Measurements from ENCODE around the gene RIC3.

RIC3 gene

GRCh38 chr11:8168485-8169257 lies at the start of gene RIC3:
Gene RIC3, minus strand, starts transcription at chr11:8169025. Its CDS starts 36 bp downstream, at chr11:8168989.
- H3K4me1 ChIP-seq (ENCODE audit: control insufficient read depth, insufficient read depth, low read length) = no peaks in the 10 kb centered on the region
- peak within 1 kb of the TSS; percentile 56 for H3K4me3 ChIP-seq (ENCODE audit: low read length)
- no peak for DNase-seq (ENCODE audit: low read depth)
- no peaks in the 10 kb centered on the region for H3K36me3 ChIP-seq (ENCODE audit: control insufficient read depth, insufficient read depth, low read length, severe bottlenecking)
- H3K9ac ChIP-seq (ENCODE audit: low read length) = no peak within 1 kb of the TSS
- H3K27me3 ChIP-seq (replicated peaks; ENCODE audit: control insufficient read depth, insufficient read depth, low read length) = peaks cover 44% of the 10 kb centered on the region
- no peaks in the 10 kb centered on the region for H3K9me3 ChIP-seq (ENCODE audit: control insufficient read depth, low read length)

- H3K4me3 ChIP-seq (ENCODE audit: low read length) = no peak overlapping the region
Observed at GRCh38 chr11:8218409-8218808, 49.6 kb upstream of the RIC3 start.

GRCh38 chr11:8217926-8218325 lies 49.1 kb upstream of the RIC3 start:
- DNase-seq (ENCODE audit: low read depth) = no peak
- no peak overlapping the region for H3K4me3 ChIP-seq (ENCODE audit: low read length)
- H3K9me3 ChIP-seq (ENCODE audit: control insufficient read depth, low read length) = no peaks in the 10 kb centered on the region
- H3K27me3 ChIP-seq (replicated peaks; ENCODE audit: control insufficient read depth, insufficient read depth, low read length) = peaks cover 34% of the 10 kb centered on the region
- no peak overlapping the region for H3K9ac ChIP-seq (ENCODE audit: low read length)
- no peaks in the 10 kb centered on the region for H3K36me3 ChIP-seq (ENCODE audit: control insufficient read depth, insufficient read depth, low read length, severe bottlenecking)
- peaks cover 9% of the 10 kb centered on the region for H3K4me1 ChIP-seq (ENCODE audit: control insufficient read depth, insufficient read depth, low read length)

More at GRCh38 chr11:8218409-8218808, 49.6 kb upstream of the RIC3 start:
- peaks cover 33% of the 10 kb centered on the region for H3K27me3 ChIP-seq (replicated peaks; ENCODE audit: control insufficient read depth, insufficient read depth, low read length)
- no peak for DNase-seq (ENCODE audit: low read depth)
- no peaks in the 10 kb centered on the region for H3K36me3 ChIP-seq (ENCODE audit: control insufficient read depth, insufficient read depth, low read length, severe bottlenecking)
- no peaks in the 10 kb centered on the region for H3K9me3 ChIP-seq (ENCODE audit: control insufficient read depth, low read length)
- H3K4me1 ChIP-seq (ENCODE audit: control insufficient read depth, insufficient read depth, low read length) = peaks cover 4% of the 10 kb centered on the region
- no peak overlapping the region for H3K9ac ChIP-seq (ENCODE audit: low read length)

GRCh38 chr11:8217136-8217535 lies 48.3 kb upstream of the RIC3 start:
- no peak for DNase-seq (ENCODE audit: low read depth)
- Histone ChIP-seq H3K9ac (ENCODE audit: low read length) (no peak overlapping the region), H3K27me3 (replicated peaks; ENCODE audit: control insufficient read depth, insufficient read depth, low read length) (peaks cover 42% of the 10 kb centered on the region), H3K4me1 (ENCODE audit: control insufficient read depth, insufficient read depth, low read length) (peaks cover 12% of the 10 kb centered on the region), H3K36me3 (ENCODE audit: control insufficient read depth, insufficient read depth, low read length, severe bottlenecking) (no peaks in the 10 kb centered on the region), H3K4me3 (ENCODE audit: low read length) (no peak overlapping the region), H3K9me3 (ENCODE audit: control insufficient read depth, low read length) (no peaks in the 10 kb centered on the region)

GRCh38 chr11:8213376-8213775 lies 44.6 kb upstream of the RIC3 start:
- H3K9me3 ChIP-seq (ENCODE audit: control insufficient read depth, low read length) = no peaks in the 10 kb centered on the region
- H3K9ac ChIP-seq (ENCODE audit: low read length) = no peak overlapping the region
- H3K36me3 ChIP-seq (ENCODE audit: control insufficient read depth, insufficient read depth, low read length, severe bottlenecking) = no peaks in the 10 kb centered on the region
- H3K4me1 ChIP-seq (ENCODE audit: control insufficient read depth, insufficient read depth, low read length) = peaks cover 12% of the 10 kb centered on the region
- no peak overlapping the region for H3K4me3 ChIP-seq (ENCODE audit: low read length)
- no peak for DNase-seq (ENCODE audit: low read depth)
- H3K27me3 ChIP-seq (replicated peaks; ENCODE audit: control insufficient read depth, insufficient read depth, low read length) = peaks cover 52% of the 10 kb centered on the region

GRCh38 chr11:8209208-8209807 lies 40.5 kb upstream of the RIC3 start:
- no peak for DNase-seq (ENCODE audit: low read depth)
- Histone ChIP-seq H3K9ac (ENCODE audit: low read length) (no peak overlapping the region), H3K4me1 (ENCODE audit: control insufficient read depth, insufficient read depth, low read length) (peaks cover 12% of the 10 kb centered on the region), H3K9me3 (ENCODE audit: control insufficient read depth, low read length) (no peaks in the 10 kb centered on the region), H3K4me3 (ENCODE audit: low read length) (no peak overlapping the region), H3K27me3 (replicated peaks; ENCODE audit: control insufficient read depth, insufficient read depth, low read length) (peaks cover 66% of the 10 kb centered on the region), H3K36me3 (ENCODE audit: control insufficient read depth, insufficient read depth, low read length, severe bottlenecking) (no peaks in the 10 kb centered on the region)

GRCh38 chr11:8207080-8208000 lies 38.5 kb upstream of the RIC3 start:
- H3K4me3 ChIP-seq (ENCODE audit: low read length) = no peak overlapping the region
- H3K27me3 ChIP-seq (replicated peaks; ENCODE audit: control insufficient read depth, insufficient read depth, low read length) = peaks cover 65% of the 10 kb centered on the region
- no peak for DNase-seq (ENCODE audit: low read depth)
- no peak overlapping the region for H3K9ac ChIP-seq (ENCODE audit: low read length)
- no peaks in the 10 kb centered on the region for H3K4me1 ChIP-seq (ENCODE audit: control insufficient read depth, insufficient read depth, low read length)
- H3K36me3 ChIP-seq (ENCODE audit: control insufficient read depth, insufficient read depth, low read length, severe bottlenecking) = no peaks in the 10 kb centered on the region
- no peaks in the 10 kb centered on the region for H3K9me3 ChIP-seq (ENCODE audit: control insufficient read depth, low read length)

GRCh38 chr11:8206251-8207079 lies 37.6 kb upstream of the RIC3 start:
- H3K36me3 ChIP-seq (ENCODE audit: control insufficient read depth, insufficient read depth, low read length, severe bottlenecking) = no peaks in the 10 kb centered on the region
- peaks cover 65% of the 10 kb centered on the region for H3K27me3 ChIP-seq (replicated peaks; ENCODE audit: control insufficient read depth, insufficient read depth, low read length)
- H3K9me3 ChIP-seq (ENCODE audit: control insufficient read depth, low read length) = no peaks in the 10 kb centered on the region
- DNase-seq (ENCODE audit: low read depth) = no peak
- H3K4me3 ChIP-seq (ENCODE audit: low read length) = no peak overlapping the region
- H3K9ac ChIP-seq (ENCODE audit: low read length) = no peak overlapping the region
- H3K4me1 ChIP-seq (ENCODE audit: control insufficient read depth, insufficient read depth, low read length) = no peaks in the 10 kb centered on the region

- Histone ChIP-seq H3K9ac (ENCODE audit: low read length) (no peak overlapping the region), H3K4me1 (ENCODE audit: control insufficient read depth, insufficient read depth, low read length) (no peaks in the 10 kb centered on the region), H3K9me3 (ENCODE audit: control insufficient read depth, low read length) (no peaks in the 10 kb centered on the region), H3K4me3 (ENCODE audit: low read length) (no peak overlapping the region), H3K27me3 (replicated peaks; ENCODE audit: control insufficient read depth, insufficient read depth, low read length) (peaks cover 59% of the 10 kb centered on the region), H3K36me3 (ENCODE audit: control insufficient read depth, insufficient read depth, low read length, severe bottlenecking) (no peaks in the 10 kb centered on the region)
- no peak for DNase-seq (ENCODE audit: low read depth)
Observed at GRCh38 chr11:8205566-8205965, 36.7 kb upstream of the RIC3 start.

GRCh38 chr11:8204596-8204995 lies 35.8 kb upstream of the RIC3 start:
- no peaks in the 10 kb centered on the region for H3K36me3 ChIP-seq (ENCODE audit: control insufficient read depth, insufficient read depth, low read length, severe bottlenecking)
- peaks cover 63% of the 10 kb centered on the region for H3K27me3 ChIP-seq (replicated peaks; ENCODE audit: control insufficient read depth, insufficient read depth, low read length)
- no peaks in the 10 kb centered on the region for H3K9me3 ChIP-seq (ENCODE audit: control insufficient read depth, low read length)
- H3K4me1 ChIP-seq (ENCODE audit: control insufficient read depth, insufficient read depth, low read length) = no peaks in the 10 kb centered on the region
- DNase-seq (ENCODE audit: low read depth) = no peak
- no peak overlapping the region for H3K9ac ChIP-seq (ENCODE audit: low read length)
- no peak overlapping the region for H3K4me3 ChIP-seq (ENCODE audit: low read length)

Data from adipocyte (in vitro differentiated cells).